NB4 (cell line): Measurements from ENCODE around the gene OR1E1.
"Not testable (repeated sequence)": the region's sequence is repeated elsewhere in the genome, so short reads cannot be mapped to it uniquely, and the experiment has no call there.

ENCODE experiments used
- MYC ChIP-seq: IDR thresholded peaks from 2 replicates; pipeline ENCODE4 v1.6.1; 2011; ENCODE audit warnings: low read depth, low read length
- POLR2A ChIP-seq: IDR thresholded peaks from 2 replicates; pipeline ENCODE4 v1.6.1; 2011; ENCODE audit warnings: mild to moderate bottlenecking; ENCODE audit not compliant: insufficient read length; ENCODE audit errors: extremely low read depth
- TF ChIP-seq, protein P1 (sequence below): IDR thresholded peaks from 2 replicates; pipeline ENCODE4 v1.6.1; 2011; ENCODE audit warnings: low read depth, low read length
- TF ChIP-seq, protein P2 (sequence below): IDR thresholded peaks from one replicate; pipeline ENCODE4 v1.5.1; 2012; ENCODE audit warnings: low read depth, low read length

DNA sequence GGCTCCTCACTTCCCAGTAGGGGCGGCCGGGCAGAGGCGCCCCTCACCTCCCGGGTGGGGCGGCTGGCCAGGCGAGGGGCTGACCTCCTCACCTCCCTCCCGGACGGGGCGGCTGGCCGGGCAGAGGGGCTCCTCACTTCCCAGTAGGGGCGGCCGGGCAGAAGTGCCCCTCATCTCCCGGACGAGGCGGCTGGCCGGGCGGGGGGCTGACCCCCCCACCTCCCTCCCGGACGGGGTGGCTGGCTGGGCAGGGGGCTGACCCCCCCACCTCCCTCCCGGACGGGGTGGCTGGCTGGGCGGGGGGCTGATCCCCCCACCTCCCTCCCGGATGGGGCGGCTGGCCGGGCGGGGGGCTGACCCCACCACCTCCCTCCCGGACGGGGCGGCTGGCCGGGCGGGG is 27.0 kb downstream of the OR1E1 start:
- TF ChIP-seq POLR2A, MYC: not testable (repeated sequence)
- TF ChIP-seq, protein P1, sequence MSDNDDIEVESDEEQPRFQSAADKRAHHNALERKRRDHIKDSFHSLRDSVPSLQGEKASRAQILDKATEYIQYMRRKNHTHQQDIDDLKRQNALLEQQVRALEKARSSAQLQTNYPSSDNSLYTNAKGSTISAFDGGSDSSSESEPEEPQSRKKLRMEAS, result not testable (repeated sequence)
- TF ChIP-seq, protein P2, sequence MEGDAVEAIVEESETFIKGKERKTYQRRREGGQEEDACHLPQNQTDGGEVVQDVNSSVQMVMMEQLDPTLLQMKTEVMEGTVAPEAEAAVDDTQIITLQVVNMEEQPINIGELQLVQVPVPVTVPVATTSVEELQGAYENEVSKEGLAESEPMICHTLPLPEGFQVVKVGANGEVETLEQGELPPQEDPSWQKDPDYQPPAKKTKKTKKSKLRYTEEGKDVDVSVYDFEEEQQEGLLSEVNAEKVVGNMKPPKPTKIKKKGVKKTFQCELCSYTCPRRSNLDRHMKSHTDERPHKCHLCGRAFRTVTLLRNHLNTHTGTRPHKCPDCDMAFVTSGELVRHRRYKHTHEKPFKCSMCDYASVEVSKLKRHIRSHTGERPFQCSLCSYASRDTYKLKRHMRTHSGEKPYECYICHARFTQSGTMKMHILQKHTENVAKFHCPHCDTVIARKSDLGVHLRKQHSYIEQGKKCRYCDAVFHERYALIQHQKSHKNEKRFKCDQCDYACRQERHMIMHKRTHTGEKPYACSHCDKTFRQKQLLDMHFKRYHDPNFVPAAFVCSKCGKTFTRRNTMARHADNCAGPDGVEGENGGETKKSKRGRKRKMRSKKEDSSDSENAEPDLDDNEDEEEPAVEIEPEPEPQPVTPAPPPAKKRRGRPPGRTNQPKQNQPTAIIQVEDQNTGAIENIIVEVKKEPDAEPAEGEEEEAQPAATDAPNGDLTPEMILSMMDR, result not testable (repeated sequence)
